GM23248 (cell line): Measurements from ENCODE around the gene EEIG2. TPM values are rescaled to one million over a fixed set of nuclear protein-coding genes. Genes with fewer than 3 reads are reported as not detected.

Experiments used
- DNase-seq: peaks from one replicate; pipeline ENCODE4 v3.0.0-alpha.2; 2015
- H2AFZ ChIP-seq: fragments of 200-600 bp; sonication (generic); 2 replicates; pipeline ENCODE4 v1.6.1; 2016; ENCODE audit warnings: antibody characterized with exemption
- H3F3A ChIP-seq: fragments of 200-600 bp; sonication (generic); 2 replicates; pipeline ENCODE4 v1.6.1; 2016; ENCODE audit warnings: mild to moderate bottlenecking, antibody characterized with exemption, mixed run types; ENCODE audit not compliant: insufficient read depth
- H3K27ac ChIP-seq: fragments of 200-600 bp; sonication (generic); 2 replicates; pipeline ENCODE4 v1.5.1; 2016; ENCODE audit warnings: mild to moderate bottlenecking
- H3K27me3 ChIP-seq: fragments of 200-600 bp; sonication (generic); replicated peaks from 2 replicates; pipeline ENCODE4 v1.6.1; 2016; ENCODE audit warnings: mild to moderate bottlenecking; ENCODE audit not compliant: insufficient read depth
- H3K36me3 ChIP-seq: fragments of 200-600 bp; sonication (generic); 2 replicates; pipeline ENCODE4 v1.6.1; 2016; ENCODE audit warnings: low read depth, mild to moderate bottlenecking
- H3K4me1 ChIP-seq: fragments of 200-600 bp; sonication (generic); 2 replicates; pipeline ENCODE4 v1.6.1; 2016; ENCODE audit warnings: mild to moderate bottlenecking; ENCODE audit not compliant: insufficient read depth
- H3K4me2 ChIP-seq: fragments of 200-600 bp; sonication (generic); one replicate; pipeline ENCODE4 v1.6.1; 2016; ENCODE audit warnings: mild to moderate bottlenecking; ENCODE audit not compliant: unreplicated experiment
- H3K4me3 ChIP-seq: fragments of 200-600 bp; sonication (generic); 2 replicates; pipeline ENCODE4 v1.5.1; 2016; ENCODE audit warnings: mild to moderate bottlenecking
- H3K79me2 ChIP-seq: fragments of 200-600 bp; sonication (generic); 2 replicates; pipeline ENCODE4 v1.6.1; 2016; ENCODE audit warnings: mild to moderate bottlenecking; ENCODE audit not compliant: insufficient read depth
- H3K9ac ChIP-seq: fragments of 200-600 bp; sonication (generic); 2 replicates; pipeline ENCODE4 v1.6.1; 2016; ENCODE audit warnings: mild to moderate bottlenecking
- H3K9me2 ChIP-seq: fragments of 200-600 bp; sonication (generic); 2 replicates; pipeline ENCODE4 v1.6.1; 2016; ENCODE audit warnings: mixed run types, mild to moderate bottlenecking, moderate library complexity; ENCODE audit not compliant: insufficient read depth
- H3K9me3 ChIP-seq: fragments of 200-600 bp; sonication (generic); one replicate; pipeline ENCODE4 v1.6.1; 2017; ENCODE audit warnings: low read depth
- H4K20me1 ChIP-seq: fragments of 200-600 bp; sonication (generic); 2 replicates; pipeline ENCODE4 v1.6.0; 2016; ENCODE audit not compliant: insufficient read depth
- EZH2 ChIP-seq: fragments of 200-600 bp; sonication (generic); IDR thresholded peaks from 2 replicates; pipeline ENCODE4 v1.6.1; 2018; ENCODE audit warnings: antibody characterized with exemption, mild to moderate bottlenecking; ENCODE audit not compliant: insufficient read depth, poor library complexity, severe bottlenecking
- EZH2phosphoT487 ChIP-seq: fragments of 200-600 bp; sonication (generic); IDR thresholded peaks from 2 replicates; pipeline ENCODE4 v1.6.1; 2018; ENCODE audit warnings: antibody characterized with exemption, moderate library complexity, mild to moderate bottlenecking, low read depth; ENCODE audit not compliant: insufficient read depth
- WGBS, 2 experiments: methylation state at CpG; one replicate each; pipeline ENCODE4 v1.1.6; 2015 to 2017; ENCODE audit warnings: low lambda C conversion rate in 2 of 2, low coverage in 1 of 2; ENCODE audit errors: missing lambda C conversion rate in 2 of 2; 5-methylcytosine and 5-hydroxymethylcytosine counted together
- in situ Hi-C: fragments of 300-500 bp; cut with MboI; formaldehyde crosslinking; loops from 2 replicates; pipeline ENCODE4 v1.15.0; 2020
- polyA plus RNA-seq: library from polyadenylated mRNA; unstranded; fragments of >200 nt; fragmentation: Nextera tagmentation; extraction: Ambion mirVana; gene quantifications from 2 replicates; pipeline ENCODE4 v1.2.1, GENCODE V29; 2016
- total RNA-seq: library from RNA; depleted of rRNA; stranded (reverse); fragments of >200 nt; shearing (Covaris generic); gene quantifications from 2 replicates; pipeline ENCODE4 v1.2.3, GENCODE V29; 2014

EEIG2 gene
- total and polyA plus RNA-seq, 2 experiments from 2014 or later: 0.70 to 5.4 TPM

- H3K79me2 ChIP-seq: no peaks in the 10 kb centered on the region
- H3K9me2 ChIP-seq: no peaks in the 10 kb centered on the region
- DNase-seq: no peak
- no peak overlapping the region for H3K4me3 ChIP-seq
- no peak overlapping the region for H2AFZ ChIP-seq
- in situ Hi-C loops: no loop called here
- no peaks in the 10 kb centered on the region for H3K36me3 ChIP-seq
- no peak for TF ChIP-seq EZH2
- H3K27me3 ChIP-seq: peaks cover 27% of the 10 kb centered on the region
- H4K20me1 ChIP-seq: no peaks in the 10 kb centered on the region
- no peaks in the 10 kb centered on the region for H3K9me3 ChIP-seq
- H3K9ac ChIP-seq: no peak overlapping the region
- no peak overlapping the region for H3K27ac ChIP-seq
- no peaks in the 10 kb centered on the region for H3K4me1 ChIP-seq
- 0 out of 2 replicates have a peak, but pooled peaks cover 6% of the 10 kb centered on the region for H3F3A ChIP-seq
- H3K4me2 ChIP-seq: no peak overlapping the region
These were observed 37.9 kb upstream of the EEIG2 start for GRCh38 chr1:108521990-108522393.

GRCh38 chr1:108523829-108524228 lies 36.1 kb upstream of the EEIG2 start:
- Histone ChIP-seq H3K9ac (no peak overlapping the region), H3K79me2 (no peaks in the 10 kb centered on the region), H3K27me3 (peaks cover 19% of the 10 kb centered on the region), H3K9me2 (no peaks in the 10 kb centered on the region), H3K27ac (no peak overlapping the region), H4K20me1 (no peaks in the 10 kb centered on the region), H3K36me3 (no peaks in the 10 kb centered on the region), H3K9me3 (no peaks in the 10 kb centered on the region), H3K4me3 (no peak overlapping the region), H3F3A (0 out of 2 replicates have a peak, but pooled peaks cover 6% of the 10 kb centered on the region), H3K4me2 (no peak overlapping the region), H3K4me1 (no peaks in the 10 kb centered on the region), H2AFZ (no peak overlapping the region)
- TF ChIP-seq EZH2phosphoT487 (no peak), EZH2 (no peak)
- in situ Hi-C loops: no loop called here
- no peak for DNase-seq

GRCh38 chr1:108524676-108525075 lies 35.2 kb upstream of the EEIG2 start:
- Histone ChIP-seq H3K27ac (no peak overlapping the region), H3K9ac (no peak overlapping the region), H3K4me2 (no peak overlapping the region), H3K4me1 (no peaks in the 10 kb centered on the region), H2AFZ (no peak overlapping the region), H3K9me2 (no peaks in the 10 kb centered on the region), H3K4me3 (no peak overlapping the region), H3K79me2 (no peaks in the 10 kb centered on the region), H3K27me3 (peaks cover 12% of the 10 kb centered on the region; the same call in 1 of the 2 replicates), H4K20me1 (no peaks in the 10 kb centered on the region), H3F3A (0 out of 2 replicates have a peak, but pooled peaks cover 6% of the 10 kb centered on the region), H3K9me3 (no peaks in the 10 kb centered on the region), H3K36me3 (no peaks in the 10 kb centered on the region)
- TF ChIP-seq EZH2phosphoT487: no peak
- TF ChIP-seq EZH2: no peak
- 47 to 48% methylated on average over 3 of the region's 3 CpGs for WGBS, 2 experiments
- DNase-seq: no peak
- in situ Hi-C loops: no loop called here

GRCh38 chr1:108527135-108527534 lies 32.8 kb upstream of the EEIG2 start:
- Histone ChIP-seq H3K79me2 (no peaks in the 10 kb centered on the region), H3K9me2 (no peaks in the 10 kb centered on the region), H3K4me1 (no peaks in the 10 kb centered on the region), H3K4me2 (no peak overlapping the region), H2AFZ (no peak overlapping the region), H3K27me3 (peaks cover 4% of the 10 kb centered on the region; the same call in 1 of the 2 replicates), H3K27ac (no peak overlapping the region), H3K9ac (no peak overlapping the region), H4K20me1 (no peaks in the 10 kb centered on the region), H3K9me3 (no peaks in the 10 kb centered on the region), H3K4me3 (no peak overlapping the region), H3F3A (0 out of 2 replicates have a peak, but pooled peaks cover 1% of the 10 kb centered on the region), H3K36me3 (no peaks in the 10 kb centered on the region)
- WGBS, 2 experiments: 46 to 57% methylated on average over 3 of the region's 3 CpGs
- TF ChIP-seq EZH2 (no peak), EZH2phosphoT487 (no peak)
- in situ Hi-C loops: no loop called here
- no peak for DNase-seq

GRCh38 chr1:108527837-108528236 lies 32.1 kb upstream of the EEIG2 start:
- Histone ChIP-seq H3F3A (no peaks in the 10 kb centered on the region), H3K27ac (no peak overlapping the region), H3K9ac (no peak overlapping the region), H2AFZ (no peak overlapping the region), H4K20me1 (no peaks in the 10 kb centered on the region), H3K4me1 (no peaks in the 10 kb centered on the region), H3K36me3 (no peaks in the 10 kb centered on the region), H3K4me2 (no peak overlapping the region), H3K79me2 (no peaks in the 10 kb centered on the region), H3K4me3 (no peak overlapping the region), H3K9me3 (no peaks in the 10 kb centered on the region), H3K9me2 (no peaks in the 10 kb centered on the region), H3K27me3 (peaks cover 4% of the 10 kb centered on the region; the same call in 1 of the 2 replicates)
- in situ Hi-C loops: no loop called here
- 70 to 71% methylated on average over 2 of the region's 2 CpGs for WGBS, 2 experiments
- TF ChIP-seq EZH2phosphoT487 (no peak), EZH2 (no peak)
- no peak for DNase-seq
